ENCODE measurements around the gene ZBTB32.

- TF ChIP-seq CTCF (IDR thresholded peaks at IDR 0.05) (no peak), EZH2 (IDR thresholded peaks at IDR 0.05) (no peak), EZH2phosphoT487 (IDR thresholded peaks at IDR 0.05) (no peak)
Observed at GRCh38 chr19:35757231-35757748, 52.9 kb downstream of the ZBTB32 start.
